WI38 (cell line): Measurements from ENCODE around the gene SCYGR3.

ENCODE experiments used
- H3K4me3 ChIP-seq: 2 replicates; pipeline ENCODE4 v1.5.1; 2011; ENCODE audit warnings: low read depth, mild to moderate bottlenecking, control low read depth, low read length
- CTCF ChIP-seq: IDR thresholded peaks from 2 replicates; pipeline ENCODE4 v1.5.1; 2012; ENCODE audit warnings: low read depth, mild to moderate bottlenecking, control low read depth, low read length

SCYGR3 gene

GRCh38 chr2:227626580-227627151 lies 12.0 kb upstream of the SCYGR3 start:
- TF ChIP-seq CTCF = no peak
- no peak overlapping the region for H3K4me3 ChIP-seq

GRCh38 chr2:227625420-227625819 lies 10.8 kb upstream of the SCYGR3 start:
- no peak overlapping the region for H3K4me3 ChIP-seq
- TF ChIP-seq CTCF = no peak

GRCh38 chr2:227623226-227623625 lies 8.6 kb upstream of the SCYGR3 start:
- TF ChIP-seq CTCF = no peak

GRCh38 chr2:227617316-227618230 lies 2.9 kb upstream of the SCYGR3 start, which contains the start of gene SCYGR4:
SCYGR4 (plus strand) TSS chr2:227617498; CDS start chr2:227617498, 0 bp downstream.
- no peak for TF ChIP-seq CTCF
- no peak within 1 kb of the TSS for H3K4me3 ChIP-seq

More at GRCh38 chr2:227623226-227623625, 8.6 kb upstream of the SCYGR3 start:
- H3K4me3 ChIP-seq = no peak overlapping the region

GRCh38 chr2:227616631-227617030 lies 2.0 kb upstream of the SCYGR3 start:
- no peak overlapping the region for H3K4me3 ChIP-seq
- TF ChIP-seq CTCF = no peak

GRCh38 chr2:227615906-227616305 lies 1.3 kb upstream of the SCYGR3 start:
- TF ChIP-seq CTCF = no peak

GRCh38 chr2:227615181-227615580 lies 541 bp upstream of the SCYGR3 start:
- TF ChIP-seq CTCF = no peak
- H3K4me3 ChIP-seq = no peak overlapping the region

More at GRCh38 chr2:227615906-227616305, 1.3 kb upstream of the SCYGR3 start:
- no peak overlapping the region for H3K4me3 ChIP-seq
